AG04450 (cell line): ENCODE results near the gene RHOXF2. TPM values are rescaled to one million over a fixed set of nuclear protein-coding genes. Genes with fewer than 3 reads are reported as not detected.
"Not testable (repeated sequence)": the region's sequence is repeated elsewhere in the genome, so short reads cannot be mapped to it uniquely, and the experiment has no call there.

ENCODE experiments used
- CTCF ChIA-PET: fragments of 300-600, 350-600 bp; formaldehyde crosslinking; extraction: SDS; loops from one replicate; lab custom pipeline; 2022; ENCODE audit warnings: antibody characterized with exemption, inconsistent platforms; lab: Charles Lee
- POLR2A ChIA-PET: fragments of 350-600 bp; formaldehyde crosslinking; extraction: SDS; loops from one replicate; lab custom pipeline; 2021; ENCODE audit warnings: antibody characterized with exemption, inconsistent platforms; lab: Yijun Ruan, JAX
- DNase-seq: peaks from one replicate; pipeline ENCODE4 v3.0.0-alpha.2; 2011; ENCODE audit warnings: low read depth, low spot score
- H3K27ac ChIP-seq: one replicate; pipeline ENCODE4 v1.5.1; 2012; ENCODE audit warnings: low read depth, low read length, control low read depth
- H3K27me3 ChIP-seq: one replicate; pipeline ENCODE4 v1.6.0; 2012; ENCODE audit warnings: low read length; ENCODE audit not compliant: control insufficient read depth, insufficient read depth
- H3K4me3 ChIP-seq: 2 replicates; pipeline ENCODE4 v1.5.1; 2011; ENCODE audit warnings: mild to moderate bottlenecking, low read depth, low read length, control low read depth
- H3K9me3 ChIP-seq: 2 replicates; pipeline ENCODE4 v1.5.1; 2012; ENCODE audit warnings: low read length; ENCODE audit not compliant: control insufficient read depth, insufficient read depth
- CTCF ChIP-seq: IDR thresholded peaks from 2 replicates; pipeline ENCODE4 v1.5.1; 2011; ENCODE audit warnings: low read depth, low read length, control low read depth, inconsistent platforms
- polyA minus RNA-seq: library from RNA; depleted of rRNA, polyadenylated mRNA; stranded (reverse); fragments of >200 nt; gene quantifications from 2 replicates; pipeline ENCODE4 v1.2.3, GENCODE V29; 2011; rRNA and poly(A)+ RNA removed
- polyA plus RNA-seq: library from polyadenylated mRNA; depleted of rRNA; stranded (reverse); fragments of >200 nt; gene quantifications from 2 replicates; pipeline ENCODE4 v1.2.3, GENCODE V29; 2011; rRNA removed

The RHOXF2 gene
- polyA plus RNA-seq (not detected in 2 replicates), polyA minus RNA-seq (not detected in 2 replicates)

- H3K27ac ChIP-seq, CTCF ChIA-PET, H3K4me3 ChIP-seq, POLR2A ChIA-PET, H3K9me3 ChIP-seq, H3K27me3 ChIP-seq, DNase-seq: not testable (repeated sequence)
Observed at GRCh38 chrX:120158313-120158712, at the start of gene RHOXF2. Gene RHOXF2, plus strand, starts transcription at chrX:120158613. Its CDS starts 138 bp downstream, at chrX:120158751.

GRCh38 chrX:120109378-120109777 lies 49.0 kb upstream of the RHOXF2 start:
- DNase-seq: no peak
- Histone ChIP-seq H3K27me3 (no peaks in the 10 kb centered on the region), H3K9me3 (no peaks in the 10 kb centered on the region), H3K27ac (no peak overlapping the region), H3K4me3 (no peak overlapping the region)
- ChIA-PET POLR2A (no interaction called here), CTCF (no interaction called here)
- no peak for TF ChIP-seq CTCF

- ChIA-PET POLR2A (no interaction called here), CTCF (no interaction called here)
- Histone ChIP-seq H3K27ac (no peak overlapping the region), H3K4me3 (no peak overlapping the region), H3K9me3 (no peaks in the 10 kb centered on the region; the same call in 1 of the 2 replicates), H3K27me3 (no peaks in the 10 kb centered on the region)
- no peak for TF ChIP-seq CTCF
- no peak for DNase-seq
Observed at GRCh38 chrX:120111611-120112010, 46.8 kb upstream of the RHOXF2 start.

- ChIA-PET POLR2A (no interaction called here), CTCF (no interaction called here)
- DNase-seq: no peak
- Histone ChIP-seq H3K4me3 (no peak within 1 kb of the TSS), H3K9me3 (no peaks in the 10 kb centered on the region; the same call in 1 of the 2 replicates), H3K27me3 (no peaks in the 10 kb centered on the region), H3K27ac (no peak within 1 kb of the TSS)
- TF ChIP-seq CTCF: no peak
Observed at GRCh38 chrX:120115438-120115963, 42.9 kb upstream of the RHOXF2 start, which contains the start of gene RHOXF1. Gene RHOXF1, minus strand, starts transcription at chrX:120115913. Its CDS starts 51 bp downstream, at chrX:120115862.

- no peak overlapping the region for H3K27ac ChIP-seq
- H3K9me3 ChIP-seq: no peaks in the 10 kb centered on the region; the same call in 1 of the 2 replicates
- DNase-seq: no peak
- ChIA-PET CTCF (no interaction called here), POLR2A (no interaction called here)
- no peak overlapping the region for H3K4me3 ChIP-seq
- TF ChIP-seq CTCF: no peak
- no peaks in the 10 kb centered on the region for H3K27me3 ChIP-seq
Observed at GRCh38 chrX:120120223-120120622, 38.2 kb upstream of the RHOXF2 start.
